A549 (cell line): Measurements from ENCODE around the gene CYB561D2. TPM values are rescaled to one million over a fixed set of nuclear protein-coding genes. Genes with fewer than 3 reads are reported as not detected.

ENCODE experiments used
- ATAC-seq, 2 experiments: fragments of 200-7000 bp in 1 of 2; fragments of >200 bp in 1 of 2; cut with Nextera tagmentation in 1 of 2; cut with Tn5 transposase in 1 of 2; 3 replicates each; pipeline versions ENCODE4 v1.8.0 to v1.9.1; 2018 to 2020; ENCODE audit warnings: mild to moderate bottlenecking in 1 of 2, moderate library complexity in 1 of 2
- CTCF ChIA-PET: fragments of 300-600 bp; sonication (Branson Sonifier 250); formaldehyde crosslinking; extraction: SDS; loops from one replicate; lab custom pipeline; 2021; ENCODE audit warnings: antibody characterized with exemption, inconsistent platforms; lab: Yijun Ruan, JAX
- POLR2A ChIA-PET: fragments of 350-600 bp; formaldehyde crosslinking; extraction: SDS; loops from one replicate; lab custom pipeline; 2021; ENCODE audit warnings: antibody characterized with exemption, inconsistent platforms; lab: Yijun Ruan, JAX
- DNase-seq, 2 experiments: peaks; one replicate each; pipeline versions ENCODE4 v3.0.0 to v3.0.0-alpha.2; 2011 to 2016; ENCODE audit warnings: low read depth in 1 of 2, low spot score in 1 of 2
- FAIRE-seq: peaks from 2 replicates; lab custom pipeline; 2011; peaks lifted over from hg19 to GRCh38; lab: Jason Lieb, UNC
- H3K27ac ChIP-seq, 2 experiments: fragments of >200 bp; sonication (Bioruptor Twin); formaldehyde crosslinking; 3 replicates each; pipeline ENCODE4 v1.5.1; 2016 to 2017
- H3K4me1 ChIP-seq: fragments of >200 bp; sonication (Bioruptor Twin); formaldehyde crosslinking; 3 replicates; pipeline ENCODE4 v1.6.1; 2016
- H3K4me2 ChIP-seq: fragments of >200 bp; sonication (Bioruptor Twin); formaldehyde crosslinking; 3 replicates; pipeline ENCODE4 v1.6.1; 2016
- H3K4me3 ChIP-seq: fragments of >200 bp; sonication (Bioruptor Twin); formaldehyde crosslinking; 3 replicates; pipeline ENCODE4 v1.5.1; 2016
- H3K9me3 ChIP-seq: fragments of >200 bp; sonication (Bioruptor Twin); formaldehyde crosslinking; 3 replicates; pipeline ENCODE4 v1.6.1; 2016
- ATOH8 ChIP-seq: fragments of 250-450 bp; sonication (Bioruptor Pico); IDR thresholded peaks from 2 replicates; pipeline ENCODE4 v1.5.0; 2020; ENCODE audit warnings: low read depth, mild to moderate bottlenecking, moderate library complexity
- BHLHE40 ChIP-seq: IDR thresholded peaks from 2 replicates; pipeline ENCODE4 v1.6.1; 2012; ENCODE audit warnings: low read depth, low read length, inconsistent platforms
- CEBPB ChIP-seq, 2 experiments: fragments of >200 bp in 1 of 2; sonication (Bioruptor Twin) in 1 of 2; formaldehyde crosslinking in 1 of 2; IDR thresholded peaks; 2 replicates each; pipeline ENCODE4 v1.6.1; 2012 to 2016
- CHD2 ChIP-seq: fragments of 150-350 bp; IDR thresholded peaks from 2 replicates; pipeline ENCODE4 v1.6.1; 2014; ENCODE audit warnings: low read length; ENCODE audit not compliant: partially characterized antibody
- EHMT2 ChIP-seq: fragments of 200-600 bp; sonication (generic); IDR thresholded peaks from 2 replicates; pipeline ENCODE4 v1.6.1; 2016; ENCODE audit warnings: antibody characterized with exemption, low read depth, mild to moderate bottlenecking, moderate library complexity
- ELK1 ChIP-seq: fragments of 150-350 bp; IDR thresholded peaks from 2 replicates; pipeline ENCODE4 v1.6.1; 2014; ENCODE audit warnings: low read depth, mild to moderate bottlenecking, low read length
- FOSB ChIP-seq: fragments of 250-450 bp; sonication (Bioruptor Pico); IDR thresholded peaks from 2 replicates; pipeline ENCODE4 v1.5.0; 2020; ENCODE audit warnings: mild to moderate bottlenecking, moderate library complexity
- FOSL2 ChIP-seq, 2 experiments: fragments of 450-650 bp in 1 of 2; fragments of >200 bp in 1 of 2; sonication (Bioruptor Twin) in 1 of 2; formaldehyde crosslinking; IDR thresholded peaks; 2 replicates each; pipeline versions ENCODE4 v1.5.0 to v1.6.1; 2016 to 2020; ENCODE audit warnings: mild to moderate bottlenecking in 1 of 2, moderate library complexity in 1 of 2
- FOXS1 ChIP-seq: fragments of 250-450 bp; sonication (Bioruptor Pico); IDR thresholded peaks from 2 replicates; pipeline ENCODE4 v1.5.0; 2020; ENCODE audit warnings: mild to moderate bottlenecking, moderate library complexity
- HMGXB4 ChIP-seq: fragments of 250-450 bp; sonication (Bioruptor Pico); IDR thresholded peaks from 2 replicates; pipeline ENCODE4 v1.5.0; 2021; ENCODE audit warnings: mild to moderate bottlenecking, moderate library complexity, borderline replicate concordance
- HOXA7 ChIP-seq: fragments of 250-450 bp; sonication (Bioruptor Pico); IDR thresholded peaks from 2 replicates; pipeline ENCODE4 v1.5.0; 2020; ENCODE audit warnings: mild to moderate bottlenecking, moderate library complexity
- HOXB5 ChIP-seq: fragments of 250-450 bp; sonication (Bioruptor Pico); IDR thresholded peaks from 2 replicates; pipeline ENCODE4 v1.5.0; 2020; ENCODE audit warnings: mild to moderate bottlenecking, moderate library complexity
- KDM1A ChIP-seq: fragments of 200-600 bp; sonication (generic); IDR thresholded peaks from 2 replicates; pipeline ENCODE4 v1.6.1; 2016; ENCODE audit warnings: low read depth, mild to moderate bottlenecking
- MYC ChIP-seq: IDR thresholded peaks from 2 replicates; pipeline ENCODE4 v1.6.1; 2012; ENCODE audit warnings: mild to moderate bottlenecking, inconsistent platforms, low read length, improper control_type of control experiment, borderline replicate concordance
- NR3C1 ChIP-seq: fragments of >200 bp; sonication (Bioruptor Twin); formaldehyde crosslinking; IDR thresholded peaks from 3 replicates; pipeline ENCODE4 v1.6.1; 2017
- POLR2A ChIP-seq: IDR thresholded peaks from 2 replicates; pipeline ENCODE4 v1.6.1; 2012; ENCODE audit warnings: mild to moderate bottlenecking, low read length
- POLR2AphosphoS2 ChIP-seq: conservative IDR thresholded peaks from 2 replicates; pipeline ENCODE4 v1.6.1; 2012; ENCODE audit warnings: low read length, improper control_type of control experiment, inconsistent platforms
- RAD21 ChIP-seq, 2 experiments: fragments of >200 bp in 1 of 2; sonication (Bioruptor Twin) in 1 of 2; formaldehyde crosslinking in 1 of 2; IDR thresholded peaks in 1 of 2; conservative IDR thresholded peaks in 1 of 2; 2 replicates in 1 of 2; 3 replicates in 1 of 2; pipeline ENCODE4 v1.6.1; 2012 to 2018; ENCODE audit warnings: inconsistent platforms in 1 of 2
- REST ChIP-seq: fragments of 200-600 bp; sonication (generic); IDR thresholded peaks from 2 replicates; pipeline ENCODE4 v1.6.1; 2016; ENCODE audit warnings: antibody characterized with exemption, mild to moderate bottlenecking, moderate library complexity
- RNF2 ChIP-seq: fragments of 200-600 bp; sonication (generic); IDR thresholded peaks from 2 replicates; pipeline ENCODE4 v1.6.1; 2016; ENCODE audit warnings: low read depth, mild to moderate bottlenecking, antibody characterized with exemption, moderate library complexity, borderline replicate concordance
- SMC3 ChIP-seq: fragments of >200 bp; sonication (Bioruptor Twin); formaldehyde crosslinking; IDR thresholded peaks from 3 replicates; pipeline ENCODE4 v1.6.1; 2018; ENCODE audit warnings: inconsistent platforms
- TFCP2L1 ChIP-seq: fragments of 250-450 bp; sonication (Bioruptor Pico); IDR thresholded peaks from 2 replicates; pipeline ENCODE4 v1.5.0; 2021; ENCODE audit warnings: mild to moderate bottlenecking
- TP53 ChIP-seq: fragments of 250-450 bp; sonication (Bioruptor Pico); IDR thresholded peaks from 2 replicates; pipeline ENCODE4 v1.5.0; 2021; ENCODE audit warnings: mild to moderate bottlenecking, moderate library complexity
- USF2 ChIP-seq: fragments of 450-650 bp; IDR thresholded peaks from 2 replicates; pipeline ENCODE4 v1.6.1; 2014; ENCODE audit warnings: antibody characterized with exemption
- WGBS: methylation state at CpG from one replicate; pipeline ENCODE4 v1.1.6; 2017; ENCODE audit errors: missing lambda C conversion rate; 5-methylcytosine and 5-hydroxymethylcytosine counted together
- polyA plus RNA-seq, 4 experiments: library from polyadenylated mRNA; depleted of rRNA in 3 of 4; stranded (reverse); fragments of >200 nt; fragmentation: RNase III in 1 of 4; extraction: RNeasy Plus Mini Kit Qiagen cat#74134 plus additional on column Dnase treatment in 1 of 4; gene quantifications; 2 replicates in 3 of 4; 3 replicates in 1 of 4; pipeline ENCODE4 v1.2.3, GENCODE V29; 2011 to 2017

CYB561D2 gene
- polyA plus RNA-seq, 2 of the 4 experiments (the other 2 are of a cell fraction): 14.4 to 17.7 TPM

- WGBS: 97% methylated on average over 9 of the region's 9 CpGs
- TF ChIP-seq TFCP2L1 (CRISPR knock-in tag) (no peak), ATOH8 (no peak), FOSL2 (IDR thresholded peaks at IDR 0.05) (no peak), FOSL2 (CRISPR knock-in tag; IDR thresholded peaks at IDR 0.05) (no peak), HOXB5 (CRISPR knock-in tag) (no peak), ELK1 (no peak), FOSB (CRISPR knock-in tag) (no peak), BHLHE40 (no peak), HOXA7 (no peak), EHMT2 (no peak), RAD21 (conservative IDR thresholded peaks at IDR 0.05 in 1 of 2, IDR thresholded peaks at IDR 0.05 in 1 of 2) (no peak), TP53 (no peak), NR3C1 (no peak), USF2 (no peak), HMGXB4 (CRISPR knock-in tag) (no peak), CHD2 (no peak), FOXS1 (CRISPR knock-in tag) (no peak), MYC (no peak), POLR2AphosphoS2 (no peak), POLR2A (no peak), KDM1A (no peak)
- H3K27ac ChIP-seq: no peak overlapping the region
- H3K4me2 ChIP-seq: no peak overlapping the region
- ChIA-PET POLR2A (no interaction called here), CTCF (interaction anchor here (1.1 kb wide), 1 partner anchor 20 kb away, joined by 3 read pairs; no protein-coding TSS in a partner anchor)
- no peaks in the 10 kb centered on the region for H3K9me3 ChIP-seq
- H3K4me1 ChIP-seq: peaks cover 8% of the 10 kb centered on the region
- ATAC-seq: no peak
- FAIRE-seq: no peak
- no peak overlapping the region for H3K4me3 ChIP-seq
- no peak for DNase-seq
Observed at GRCh38 chr3:50341537-50341936, 9.1 kb upstream of the CYB561D2 start.

- Histone ChIP-seq H3K4me1 (peaks cover 11% of the 10 kb centered on the region), H3K27ac (no peak overlapping the region), H3K4me3 (no peak overlapping the region), H3K4me2 (no peak overlapping the region), H3K9me3 (no peaks in the 10 kb centered on the region)
- FAIRE-seq (no peak), DNase-seq (no peak), ATAC-seq (no peak)
- POLR2A ChIA-PET: no interaction called here
- 91% methylated on average over 7 of the region's 13 CpGs for WGBS
- CTCF ChIA-PET: interaction anchor here (1.1 kb wide), 1 partner anchor 21 kb away, joined by 3 read pairs; no protein-coding TSS in a partner anchor
- TF ChIP-seq BHLHE40 (no peak), FOXS1 (CRISPR knock-in tag) (no peak), HMGXB4 (CRISPR knock-in tag) (no peak), REST (no peak), CEBPB (IDR thresholded peaks at IDR 0.05) (no peak), POLR2AphosphoS2 (no peak), RNF2 (no peak), SMC3 (no peak), ATOH8 (no peak)
Observed at GRCh38 chr3:50341996-50342650, 8.5 kb upstream of the CYB561D2 start.
